NCI-H2227 (cell line): ENCODE measurements around the gene CPA5.
"Not testable (repeated sequence)": the region's sequence is repeated elsewhere in the genome, so short reads cannot be mapped to it uniquely, and the experiment has no call there.

ENCODE experiments used
- DNase-seq: peaks from one replicate; lab custom pipeline; 2025; ENCODE audit not compliant: unreplicated experiment; lab: John Stamatoyannopoulos, UW

Gene CPA5

DNA sequence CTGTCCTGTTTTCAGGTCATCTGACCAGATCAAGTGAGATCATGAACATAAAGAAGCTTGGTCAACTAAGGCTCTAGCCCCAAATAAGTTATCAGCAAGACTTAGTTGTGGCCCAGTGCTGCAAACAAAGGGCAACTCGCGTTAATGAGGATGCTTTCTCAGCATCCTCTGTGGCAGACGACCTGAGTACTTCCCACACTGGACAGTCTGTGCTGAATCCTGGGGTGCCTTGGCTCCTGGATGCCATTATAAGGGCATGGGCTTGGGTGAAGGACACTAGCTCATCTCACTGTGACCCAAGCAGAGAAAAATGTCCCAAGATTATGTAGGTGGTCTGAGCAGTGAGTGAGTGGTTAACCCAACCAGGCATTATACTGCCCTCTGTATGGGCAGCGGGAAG, 13.9 kb downstream of the CPA5 start:
- no peak for DNase-seq

- no peak for DNase-seq
These were observed 14.8 kb downstream of the CPA5 start for GRCh38 chr7:130359276-130359857.

DNA sequence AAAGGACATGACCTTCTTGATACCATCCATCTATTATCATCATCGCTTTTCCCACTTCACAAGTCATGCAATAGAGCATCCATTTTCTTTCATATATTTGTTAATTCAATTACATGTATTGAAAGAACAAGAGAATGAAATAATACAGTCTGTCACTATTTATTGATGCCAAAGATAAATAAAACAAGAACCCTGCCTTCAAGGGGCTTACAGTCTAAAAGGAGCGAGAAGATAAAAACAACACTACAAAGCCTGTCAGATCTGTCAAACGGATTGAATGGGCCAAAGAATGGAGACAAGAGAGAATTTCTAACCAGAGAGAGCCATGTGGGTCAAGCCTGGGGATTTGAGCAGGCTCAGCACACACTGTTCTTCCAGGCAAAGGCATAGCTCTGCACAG, 15.9 kb downstream of the CPA5 start:
- no peak for DNase-seq

DNA sequence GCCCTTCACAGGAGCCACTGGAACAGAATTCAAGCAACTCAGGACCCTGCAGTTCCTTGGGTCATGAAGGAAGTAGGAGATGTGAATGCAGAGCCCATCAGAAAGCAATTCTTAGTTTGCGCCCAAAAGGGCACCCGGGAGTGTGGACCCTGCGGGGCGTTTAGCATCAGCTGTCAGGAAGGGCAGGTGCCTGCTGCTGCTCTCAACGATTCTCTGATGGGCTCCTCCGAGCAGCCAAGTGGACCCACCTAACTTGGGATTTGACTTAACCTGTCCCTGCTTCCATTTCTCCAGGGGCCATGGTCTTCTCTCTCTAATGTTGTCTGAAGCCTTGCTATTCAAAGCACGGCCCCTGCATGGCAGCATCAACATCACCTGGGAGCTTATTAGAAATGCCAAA, 17.1 kb downstream of the CPA5 start:
- no peak for DNase-seq

GRCh38 chr7:130362251-130362816, 17.7 kb downstream of the CPA5 start:
- DNase-seq = no peak

- no peak for DNase-seq
These were observed 18.6 kb downstream of the CPA5 start for GRCh38 chr7:130363026-130363847.

DNA sequence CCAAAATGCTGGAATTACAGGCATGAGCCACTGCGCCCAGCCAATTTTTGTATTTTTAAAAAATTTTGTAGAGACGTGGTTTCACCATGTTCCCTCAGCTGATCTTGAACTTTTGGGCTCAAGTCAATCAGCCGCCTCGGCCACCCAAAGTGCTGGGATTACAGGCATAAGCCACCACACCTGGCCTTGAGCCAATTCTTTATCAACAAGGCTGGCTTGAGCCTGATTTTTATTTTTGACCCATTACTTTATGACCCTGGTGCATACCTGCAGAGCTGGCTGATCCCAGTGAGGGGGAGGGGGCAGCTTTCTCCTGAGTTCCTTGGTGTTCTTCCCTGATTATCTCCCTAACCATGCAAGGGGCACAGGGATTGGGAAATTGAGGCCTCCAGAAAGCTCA, 19.8 kb downstream of the CPA5 start:
- DNase-seq = no peak

- peak; percentile 51 for DNase-seq
These were observed 20.5 kb downstream of the CPA5 start for GRCh38 chr7:130365088-130365487.

GRCh38 chr7:130365511-130366441, 21.2 kb downstream of the CPA5 start:
- DNase-seq = peak; percentile 95

GRCh38 chr7:130366564-130366963, 21.9 kb downstream of the CPA5 start:
- DNase-seq = no peak

- DNase-seq = no peak
These were observed 22.6 kb downstream of the CPA5 start for GRCh38 chr7:130367088-130367755.

GRCh38 chr7:130367836-130368746, 23.5 kb downstream of the CPA5 start:
- no peak for DNase-seq

DNA sequence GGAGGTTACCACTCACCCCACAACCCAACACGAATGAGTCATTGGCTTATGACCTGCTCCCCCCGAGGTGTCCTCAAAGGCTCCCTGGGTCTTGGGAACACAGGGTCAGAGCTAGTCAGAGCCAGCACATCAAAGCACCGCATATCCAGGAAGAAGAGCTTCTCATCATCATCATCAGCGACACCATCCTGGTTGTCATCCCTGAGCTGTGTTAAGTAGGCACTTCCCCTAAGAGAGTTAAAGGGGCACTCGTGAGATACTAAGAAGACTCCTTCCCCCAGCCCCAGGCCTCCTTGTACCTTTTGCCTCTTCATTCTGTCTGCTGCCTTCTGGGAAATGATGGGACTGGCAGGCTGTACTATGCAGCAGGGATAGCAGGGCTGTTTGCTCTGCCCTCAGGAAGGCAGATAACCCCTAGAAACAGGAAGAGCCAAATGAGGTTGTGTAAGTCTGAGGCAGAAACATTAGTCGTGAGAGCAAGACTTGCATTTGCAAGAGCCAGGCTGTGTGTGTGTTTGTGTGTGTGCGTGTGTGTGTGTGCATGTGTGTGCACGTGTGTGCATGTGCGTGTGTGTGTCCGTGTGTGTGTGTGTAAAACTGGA, 24.6 kb downstream of the CPA5 start:
- no peak for DNase-seq

- DNase-seq = no peak
These were observed 25.4 kb downstream of the CPA5 start for GRCh38 chr7:130369831-130370550.

- DNase-seq = no peak
These were observed 26.4 kb downstream of the CPA5 start for GRCh38 chr7:130371046-130371445.

DNA sequence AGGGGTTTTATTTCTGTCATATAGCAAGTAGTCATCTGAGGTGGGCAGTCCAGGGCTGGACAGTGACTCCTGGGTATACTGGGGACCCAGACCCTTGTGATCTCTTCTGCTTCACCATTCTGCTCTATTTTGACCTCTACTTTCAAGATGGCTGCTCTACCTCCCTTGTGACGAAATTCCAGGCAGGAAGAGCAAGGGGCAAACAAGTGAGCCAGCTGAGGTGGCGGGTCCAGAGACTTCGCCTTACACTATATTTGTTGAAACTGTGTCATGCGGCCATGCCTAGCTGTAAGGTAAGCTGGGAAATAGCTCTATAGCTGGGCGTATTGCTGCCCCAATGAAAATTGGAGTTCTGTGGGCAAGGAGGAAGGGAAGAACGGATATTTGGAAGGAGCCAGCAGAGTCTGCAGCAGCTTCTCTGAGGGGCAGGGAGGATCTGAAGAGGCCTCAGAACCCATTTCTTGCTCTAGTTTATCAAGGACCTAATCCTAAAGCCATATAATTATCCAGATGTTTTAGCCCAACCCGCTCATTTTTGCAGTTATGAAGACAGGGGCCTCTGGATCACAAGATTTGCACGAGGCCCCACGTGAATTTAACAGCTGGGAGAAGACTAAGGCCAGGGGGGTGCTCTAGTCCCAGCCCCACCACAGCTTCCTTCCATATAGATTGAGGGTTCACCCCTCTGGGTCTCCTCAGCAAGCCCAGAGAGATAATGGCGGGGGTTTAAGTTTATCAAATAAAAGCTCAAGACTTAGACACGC, 28.0 kb downstream of the CPA5 start:
- peak; percentile 38 for DNase-seq

DNA sequence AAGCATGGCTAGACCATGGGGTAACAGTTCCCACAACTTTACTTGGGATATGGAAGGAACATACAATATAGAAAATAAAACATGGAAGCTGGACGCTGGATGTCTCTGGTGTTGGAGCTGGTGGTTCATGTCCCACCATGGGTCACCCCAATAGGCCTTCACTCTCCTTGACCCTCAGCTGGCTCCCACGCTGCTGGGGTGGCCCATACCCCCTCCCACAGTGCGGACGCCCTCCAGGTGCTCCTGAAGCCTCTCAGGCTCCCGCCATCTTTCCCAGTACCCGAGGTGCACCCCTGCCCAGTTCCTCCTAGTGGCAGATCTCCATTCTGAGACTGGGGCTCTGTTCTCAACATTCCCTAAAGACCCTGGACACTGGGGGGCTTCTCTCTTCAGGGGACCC, 29.9 kb downstream of the CPA5 start:
- no peak for DNase-seq

GRCh38 chr7:130376461-130376860, 31.8 kb downstream of the CPA5 start:
- DNase-seq = not testable (repeated sequence)
